Measurements from ENCODE around the gene TP53INP2.
"Not testable (repeated sequence)": the region's sequence is repeated elsewhere in the genome, so short reads cannot be mapped to it uniquely, and the experiment has no call there.

The TP53INP2 gene

GRCh38 chr20:34705397-34706301 lies 1.5 kb downstream of the TP53INP2 start:
- no peak for DNase-seq (ENCODE audit: low read depth, low spot score)

- no peak for DNase-seq (ENCODE audit: low read depth, low spot score)
These were observed 2.2 kb downstream of the TP53INP2 start for GRCh38 chr20:34706302-34706875.

DNA sequence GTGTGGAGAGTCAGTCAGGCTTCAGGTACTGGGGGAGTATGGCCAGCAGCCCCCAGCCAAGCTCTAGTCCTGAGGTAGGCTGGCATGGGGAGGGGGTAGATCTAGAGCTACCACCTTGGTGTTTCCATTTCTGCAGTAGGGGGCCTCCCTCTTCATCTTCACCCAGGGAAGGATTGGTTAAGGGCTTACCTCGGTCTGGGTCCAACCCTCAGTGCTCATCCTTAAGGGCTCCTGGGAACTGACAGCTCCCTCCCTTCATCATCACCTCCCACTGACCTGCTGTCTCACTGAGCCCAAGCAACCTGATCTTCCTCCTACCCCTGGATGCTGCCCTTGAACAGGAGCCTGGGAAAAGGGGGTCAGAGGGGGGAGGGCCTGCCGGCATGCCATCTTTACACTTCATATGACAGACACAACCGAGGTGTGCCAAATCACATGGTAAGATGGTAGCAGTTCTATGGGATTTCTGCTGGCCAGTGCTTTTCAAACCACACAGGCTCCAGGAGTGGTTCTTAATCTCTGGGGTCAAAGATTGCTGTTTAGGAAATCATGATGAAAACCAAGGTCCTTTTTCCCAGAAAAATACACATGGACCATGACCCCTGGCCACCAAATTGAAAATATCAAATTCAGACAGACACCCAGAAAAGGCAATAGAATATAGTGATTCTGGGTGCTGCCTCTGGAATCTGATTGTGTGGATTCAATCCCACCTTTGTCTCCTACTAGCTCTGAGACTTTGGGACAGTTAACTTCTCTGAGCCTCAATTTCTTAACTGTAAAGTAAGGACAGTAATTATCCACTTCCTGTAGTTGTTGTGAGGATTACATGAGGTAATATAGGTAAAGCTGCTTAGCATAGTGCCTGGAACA lies 3.0 kb downstream of the TP53INP2 start:
- DNase-seq (ENCODE audit: low read depth, low spot score): no peak

DNA sequence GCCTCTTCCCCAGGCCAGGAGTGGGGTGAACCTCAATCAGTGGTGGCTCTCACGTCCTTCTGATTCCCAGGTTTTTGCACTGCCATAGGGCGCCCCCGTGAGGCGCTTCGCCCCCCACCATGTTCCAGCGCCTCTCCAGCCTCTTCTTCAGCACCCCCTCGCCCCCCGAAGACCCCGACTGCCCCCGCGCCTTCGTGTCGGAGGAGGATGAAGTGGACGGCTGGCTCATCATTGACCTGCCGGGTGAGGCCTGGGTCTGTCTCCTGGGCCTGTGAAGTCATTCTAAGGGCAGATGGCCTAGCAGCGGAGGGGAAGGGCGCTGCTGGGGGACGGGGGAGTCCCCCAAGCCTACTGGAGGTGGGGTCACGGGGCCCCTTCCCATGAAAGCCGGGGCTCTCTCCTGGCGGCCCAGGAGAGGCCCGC lies 4.5 kb downstream of the TP53INP2 start:
- DNase-seq (ENCODE audit: low read depth, low spot score): no peak

DNA sequence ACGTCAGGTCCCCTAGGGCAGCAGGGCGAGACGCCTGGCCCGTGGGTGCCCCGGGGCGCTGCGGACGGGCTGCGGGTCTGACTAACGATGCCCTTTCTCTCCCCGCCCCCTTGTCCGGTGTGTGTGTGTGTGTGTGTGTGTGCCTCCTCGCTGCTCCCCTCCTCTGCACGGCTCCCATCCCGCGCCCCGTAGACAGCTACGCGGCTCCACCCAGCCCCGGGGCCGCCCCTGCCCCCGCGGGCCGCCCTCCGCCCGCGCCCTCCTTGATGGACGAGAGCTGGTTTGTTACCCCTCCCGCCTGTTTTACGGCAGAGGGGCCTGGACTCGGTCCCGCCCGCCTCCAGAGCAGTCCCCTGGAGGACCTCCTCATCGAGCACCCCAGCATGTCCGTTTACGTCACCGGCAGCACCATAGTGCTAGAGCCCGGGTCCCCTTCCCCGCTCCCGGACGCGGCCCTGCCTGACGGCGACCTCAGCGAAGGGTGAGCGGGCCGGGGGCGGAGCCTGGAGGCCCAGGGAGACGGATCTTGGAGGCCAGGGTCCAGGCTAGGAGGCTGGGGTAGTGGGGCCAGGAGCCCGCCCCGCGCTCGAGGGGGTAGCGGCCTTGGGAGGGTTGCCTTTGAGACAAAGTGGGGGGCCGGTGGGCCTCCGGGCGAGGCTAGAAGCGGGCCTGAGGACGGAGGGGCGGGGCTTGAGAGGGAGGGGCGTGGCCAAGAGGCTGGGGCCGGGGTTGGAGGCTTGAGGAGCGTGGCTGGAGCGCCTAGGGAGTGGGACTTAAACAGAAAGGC lies 5.1 kb downstream of the TP53INP2 start:
- peak; percentile 46 for DNase-seq (ENCODE audit: low read depth, low spot score)

DNA sequence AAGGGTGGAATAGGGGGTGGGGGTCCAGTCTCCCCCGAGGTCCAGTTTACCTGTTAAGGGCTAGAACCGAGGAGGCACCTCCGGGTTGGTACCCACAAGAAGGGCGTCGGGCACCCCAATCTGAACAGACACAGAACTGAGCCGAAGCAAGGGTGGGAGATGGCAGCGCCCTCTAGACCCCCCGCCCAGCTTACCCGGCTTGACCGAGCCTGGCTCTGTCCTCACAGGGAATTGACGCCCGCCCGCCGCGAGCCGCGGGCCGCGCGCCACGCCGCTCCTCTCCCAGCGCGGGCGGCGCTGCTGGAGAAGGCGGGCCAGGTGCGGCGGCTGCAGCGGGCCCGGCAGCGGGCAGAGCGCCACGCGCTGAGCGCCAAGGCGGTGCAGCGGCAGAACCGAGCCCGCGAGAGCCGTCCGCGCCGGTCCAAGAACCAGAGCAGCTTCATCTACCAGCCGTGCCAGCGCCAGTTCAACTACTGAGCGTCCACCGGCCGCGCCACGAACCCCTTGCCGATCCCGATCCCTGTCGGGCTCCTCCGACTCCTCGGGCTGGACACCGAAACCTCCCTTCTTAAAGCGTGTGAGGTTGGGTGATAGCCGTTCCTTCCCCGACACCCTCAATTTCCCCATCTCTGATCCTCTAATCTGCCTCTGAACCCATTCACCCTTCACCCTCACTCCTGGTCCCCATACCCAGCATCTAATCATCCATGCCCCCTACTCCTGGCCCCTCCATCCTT lies 5.9 kb downstream of the TP53INP2 start:
- no peak for DNase-seq (ENCODE audit: low read depth, low spot score)

DNA sequence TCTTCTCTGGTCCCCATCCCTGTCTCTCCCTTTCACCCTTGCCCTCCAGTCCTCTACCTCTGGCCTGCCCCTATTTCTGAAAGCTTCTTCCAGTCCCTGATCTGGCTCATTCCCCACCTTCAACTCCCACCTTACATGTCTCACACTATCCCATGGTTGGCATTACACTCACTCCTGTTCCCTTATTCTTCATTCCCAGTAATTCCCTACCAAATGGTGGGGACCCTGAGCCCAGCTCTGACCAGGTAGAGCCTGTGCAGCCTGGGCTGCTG lies 6.4 kb downstream of the TP53INP2 start:
- DNase-seq (ENCODE audit: low read depth, low spot score): no peak

DNA sequence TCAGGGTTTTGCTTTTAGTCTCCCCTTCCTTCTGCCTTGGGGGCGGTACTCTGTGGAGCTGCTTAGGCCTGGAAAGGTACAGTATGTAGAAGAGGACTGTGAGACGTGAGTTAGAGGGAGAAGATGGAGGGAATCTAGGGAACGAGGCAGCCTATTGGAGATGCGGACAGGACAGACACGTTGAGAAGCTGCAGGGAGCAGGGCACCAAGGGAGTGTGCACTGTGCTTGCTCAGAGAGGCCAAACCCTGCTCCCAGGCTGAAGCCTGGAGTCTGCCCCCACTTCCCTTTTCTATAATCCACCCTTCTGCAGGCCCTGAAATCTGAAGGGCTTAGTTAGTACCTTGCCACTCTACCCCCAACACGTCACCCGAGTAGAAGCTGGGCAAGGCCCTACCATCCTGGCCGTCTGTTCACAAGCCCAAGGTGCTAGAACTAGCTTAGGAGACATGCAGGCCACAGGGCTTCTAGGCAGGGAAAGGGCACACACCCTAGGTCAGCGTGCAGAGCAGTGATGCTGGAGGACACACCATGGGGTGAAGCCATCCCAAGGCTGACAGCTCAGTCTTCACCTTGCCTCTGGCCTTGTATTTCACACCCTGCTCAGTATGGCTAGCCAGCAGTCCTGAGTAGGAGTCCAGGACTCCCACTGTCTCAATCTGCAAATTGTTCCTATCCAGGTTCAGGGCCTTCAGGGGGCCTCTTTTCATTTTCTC lies 6.9 kb downstream of the TP53INP2 start:
- no peak for DNase-seq (ENCODE audit: low read depth, low spot score)

DNA sequence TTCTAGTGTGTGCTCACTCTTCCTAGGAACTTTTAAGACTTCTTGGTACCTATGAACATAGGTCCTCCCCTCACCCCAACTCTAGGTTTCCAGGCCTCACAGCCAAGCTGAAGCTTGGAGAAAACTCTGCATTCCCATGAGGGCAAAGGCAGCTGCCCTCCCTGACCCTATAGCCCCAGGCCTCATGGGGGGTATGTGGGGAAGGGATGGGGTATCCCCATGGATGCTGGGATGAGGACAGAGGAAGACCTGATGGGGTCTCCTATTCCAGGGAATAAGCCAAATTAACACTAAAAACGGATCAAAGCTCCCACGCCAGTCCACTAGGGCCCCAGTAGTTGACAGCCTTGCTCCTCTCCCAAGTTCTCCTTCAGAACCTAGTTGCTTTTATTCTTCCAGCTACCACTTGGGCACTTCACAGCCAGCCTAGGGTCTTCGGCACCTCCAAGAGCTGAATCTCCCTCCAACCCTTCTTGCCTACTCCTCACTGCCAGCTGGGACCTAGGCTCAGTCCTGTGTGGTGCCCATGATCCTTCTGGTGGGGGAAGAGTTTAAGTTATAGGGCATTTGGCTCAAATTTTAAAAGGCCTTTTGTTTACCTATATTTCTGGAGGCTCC lies 7.8 kb downstream of the TP53INP2 start:
- no peak for DNase-seq (ENCODE audit: low read depth, low spot score)

GRCh38 chr20:34712525-34713192 lies 8.5 kb downstream of the TP53INP2 start:
- DNase-seq (ENCODE audit: low read depth, low spot score): no peak

GRCh38 chr20:34713194-34713943 lies 9.2 kb downstream of the TP53INP2 start:
- DNase-seq (ENCODE audit: low read depth, low spot score): no peak

GRCh38 chr20:34713944-34714515 lies 9.9 kb downstream of the TP53INP2 start:
- not testable (repeated sequence) for DNase-seq (ENCODE audit: low read depth, low spot score)

GRCh38 chr20:34715384-34715783 lies 11.2 kb downstream of the TP53INP2 start:
- DNase-seq (ENCODE audit: low read depth, low spot score): no peak

GRCh38 chr20:34716921-34717229 lies 12.7 kb downstream of the TP53INP2 start:
- DNase-seq (ENCODE audit: low read depth, low spot score): no peak

- no peak for DNase-seq (ENCODE audit: low read depth, low spot score)
These were observed 13.3 kb downstream of the TP53INP2 start for GRCh38 chr20:34717230-34718095.

DNA sequence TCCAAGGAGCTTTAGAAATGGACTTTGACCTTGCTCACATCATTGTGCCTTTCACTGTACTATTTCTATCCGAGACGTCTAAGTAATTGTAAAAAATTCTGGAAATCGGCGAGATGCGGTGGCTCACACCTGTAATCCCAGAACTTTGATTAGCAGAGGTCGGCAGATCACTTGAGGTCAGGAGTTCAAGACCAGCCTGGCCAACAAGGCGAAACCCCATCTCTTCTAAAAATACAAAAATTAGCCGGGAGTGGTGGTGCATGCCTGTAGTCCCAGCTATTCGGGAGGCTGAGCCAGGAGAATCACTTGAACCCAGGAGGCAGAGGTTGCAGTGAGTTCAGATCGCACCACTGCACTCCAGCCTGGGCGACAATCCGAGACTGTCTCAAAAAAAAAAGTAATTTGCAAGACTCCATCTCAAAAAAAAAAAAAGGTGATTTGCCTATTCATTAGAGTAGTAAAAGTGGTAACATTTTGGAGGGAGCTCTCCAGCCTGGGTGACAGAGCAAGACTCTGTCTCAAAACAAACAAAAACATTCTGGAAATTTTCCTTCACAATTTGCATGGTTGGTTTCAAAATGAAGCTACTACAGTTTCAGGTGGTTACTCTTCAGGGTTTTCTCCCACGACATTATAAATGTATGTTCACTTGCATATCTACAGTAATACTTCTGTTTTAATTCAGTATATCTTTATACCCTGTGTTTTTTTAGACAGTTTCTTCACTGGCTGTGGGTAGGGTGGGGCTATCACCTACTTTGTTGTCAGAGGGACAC lies 15.3 kb downstream of the TP53INP2 start:
- DNase-seq (ENCODE audit: low read depth, low spot score): not testable (repeated sequence)

GRCh38 chr20:34720266-34720665 lies 16.1 kb downstream of the TP53INP2 start:
- no peak for DNase-seq (ENCODE audit: low read depth, low spot score)
